ENCODE results near the gene ZNF462.

GRCh38 chr9:107025260-107026035, 162.5 kb downstream of the ZNF462 start:
- TF ChIP-seq CTCF (IDR thresholded peaks at IDR 0.05) (no peak), POLR2A (IDR thresholded peaks at IDR 0.05) (no peak), POLR2AphosphoS5 (IDR thresholded peaks at IDR 0.05; ENCODE audit: insufficient read depth in 1 of 2, low read depth in 1 of 2) (no peak)

Data from vagina (tissue), 2 donors.